GM12865 (cell line): ENCODE measurements around the gene NHEJ1.
A peak's percentile ranks its signal among the peaks of the same experiment; 100 is the strongest.

Experiments
- DNase-seq: peaks from one replicate; pipeline ENCODE4 v3.0.0; 2010; ENCODE audit warnings: low read depth
- H3K4me3 ChIP-seq: 2 replicates; pipeline ENCODE4 v1.5.1; 2011; ENCODE audit warnings: mild to moderate bottlenecking, low read depth, low read length, control low read depth
- CTCF ChIP-seq: IDR thresholded peaks from 2 replicates; pipeline ENCODE4 v1.5.1; 2011; ENCODE audit warnings: low read length, control low read depth, low read depth, inconsistent platforms; ENCODE audit not compliant: insufficient read depth; ENCODE audit errors: missing control alignments

NHEJ1 gene

DNA sequence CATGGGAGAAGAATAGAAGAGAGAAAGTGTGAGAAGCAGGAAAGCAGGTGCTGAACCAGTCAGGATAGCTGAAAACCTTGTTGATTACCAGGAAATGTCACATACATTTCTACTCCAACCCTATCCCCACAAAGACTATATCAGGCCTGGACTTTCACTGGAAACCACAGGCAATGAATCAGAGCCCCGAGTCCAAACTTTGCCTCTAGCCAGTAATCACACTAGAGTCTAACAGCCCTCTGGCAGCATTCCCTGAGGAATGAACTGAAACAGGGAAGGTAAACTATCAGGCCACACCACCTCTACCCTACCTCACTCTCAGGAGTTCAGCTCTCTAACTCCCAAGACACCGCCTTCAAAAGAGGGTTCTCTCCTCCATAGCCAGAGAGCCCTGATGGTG, 81.2 kb downstream of the NHEJ1 start:
- no peak overlapping the region for H3K4me3 ChIP-seq
- TF ChIP-seq CTCF: no peak
- DNase-seq: no peak

DNA sequence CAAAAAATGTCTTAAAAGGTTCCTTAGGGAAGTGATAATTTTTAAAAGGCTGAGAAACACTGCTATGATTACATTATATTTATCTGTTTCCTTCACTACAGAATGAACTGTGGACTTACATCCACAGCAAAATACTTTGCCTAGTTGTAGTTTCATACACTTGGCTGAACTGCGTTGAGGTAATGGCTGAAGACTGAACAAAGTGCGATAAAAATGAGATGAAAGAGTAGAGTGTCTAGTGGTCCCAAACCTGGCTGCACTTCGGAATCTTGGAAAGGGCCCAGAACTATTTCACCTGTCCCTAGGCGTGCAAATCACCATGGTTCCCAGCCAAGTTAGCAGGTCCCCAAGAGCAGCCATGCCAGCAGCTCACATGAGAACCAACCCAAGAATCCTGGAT, 81.7 kb downstream of the NHEJ1 start:
- TF ChIP-seq CTCF: no peak
- H3K4me3 ChIP-seq: no peak overlapping the region
- DNase-seq: no peak

DNA sequence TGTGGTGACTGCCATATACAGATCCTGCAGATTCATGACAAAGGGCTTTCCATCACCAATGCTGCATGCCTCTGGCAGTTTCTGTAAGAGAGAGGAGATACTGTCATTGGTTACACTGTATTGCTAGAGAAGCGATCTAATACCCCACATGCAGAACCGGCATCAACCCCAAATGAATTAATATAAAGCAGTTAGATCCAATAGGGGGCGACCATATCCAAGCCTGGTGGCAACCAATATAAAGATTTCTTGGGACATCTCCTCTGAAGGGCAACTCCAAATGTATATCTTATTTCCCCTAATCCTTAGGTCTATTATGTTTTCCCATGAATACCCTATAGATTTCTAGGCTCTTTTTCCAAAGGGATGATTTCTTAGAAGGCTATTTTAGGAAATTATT, 82.5 kb downstream of the NHEJ1 start:
- no peak for TF ChIP-seq CTCF
- H3K4me3 ChIP-seq: no peak overlapping the region
- no peak for DNase-seq

DNA sequence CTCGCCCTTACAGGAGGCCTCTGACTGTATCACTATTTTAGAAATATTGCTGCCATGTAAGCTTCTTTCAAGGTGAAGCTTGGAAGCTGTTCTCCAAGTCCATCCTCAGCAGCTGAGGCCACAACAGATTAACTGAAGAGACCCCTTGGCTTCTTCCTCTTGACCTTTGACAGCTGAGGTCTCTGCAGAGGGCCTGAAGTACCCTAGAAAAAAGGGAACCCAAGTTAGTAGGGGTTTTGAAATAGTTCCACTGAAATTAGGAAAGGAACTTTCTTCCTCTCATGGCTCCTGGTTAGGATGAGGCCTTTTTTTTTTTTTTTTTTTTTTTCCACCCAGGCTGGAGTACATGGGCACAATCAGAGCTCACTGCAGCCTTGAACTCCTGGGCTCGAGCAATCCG, 84.4 kb downstream of the NHEJ1 start:
- no peak for DNase-seq
- no peak for TF ChIP-seq CTCF
- H3K4me3 ChIP-seq: no peak overlapping the region

DNA sequence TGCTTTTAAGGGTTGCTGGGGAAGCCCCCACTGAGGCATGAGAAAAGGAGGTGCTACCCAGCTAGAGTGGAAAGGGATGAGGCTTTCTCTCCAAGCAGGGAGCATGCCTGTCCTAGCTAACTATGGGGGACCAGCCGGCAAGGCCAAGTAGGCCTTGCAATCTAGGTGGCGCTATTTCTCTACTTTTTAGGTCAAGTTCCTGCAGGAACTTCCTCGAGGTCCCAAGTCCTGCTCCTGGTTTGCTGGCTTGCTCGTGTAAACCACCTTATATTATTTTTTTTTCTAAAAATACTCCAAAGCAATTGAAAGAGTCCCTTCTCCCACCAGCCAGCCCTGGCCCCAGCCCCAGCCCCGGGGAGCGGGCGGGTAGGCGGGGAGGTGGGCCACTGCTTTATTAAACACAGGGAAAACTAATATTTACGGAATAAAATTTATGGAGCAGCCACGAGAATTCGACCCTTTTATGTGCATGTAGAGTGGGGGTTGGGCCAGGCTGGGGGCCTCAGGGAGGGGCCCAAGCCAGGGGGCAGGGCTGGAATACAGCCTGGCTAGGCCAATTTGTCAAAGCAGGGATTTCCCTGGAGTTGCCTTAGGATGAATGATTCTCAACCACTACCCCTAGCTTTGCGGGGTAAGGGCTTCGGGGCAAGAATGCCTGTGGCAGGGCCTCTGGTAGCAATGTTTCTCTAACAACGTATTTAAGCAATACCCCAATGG, 87.0 kb downstream of the NHEJ1 start:
- peak; percentile 60 for TF ChIP-seq CTCF
- no peak overlapping the region for H3K4me3 ChIP-seq
- peak; percentile 68 for DNase-seq

GRCh38 chr2:219072741-219073250, 87.8 kb downstream of the NHEJ1 start:
- TF ChIP-seq CTCF: no peak
- DNase-seq: no peak
- H3K4me3 ChIP-seq: no peak overlapping the region
